ENCODE results near the gene HSDL2. TPM values are rescaled to one million over a fixed set of nuclear protein-coding genes. Genes with fewer than 3 reads are reported as not detected.

Gene HSDL2
- total and polyA plus RNA-seq, 2 donors from 2014 or later = 30.2 to 67.0 TPM

GRCh38 chr9:112503170-112503569, 123.3 kb downstream of the HSDL2 start:
- Histone ChIP-seq H3K4me3 (ENCODE audit: low read length in 3 of 3) (peak overlapping the region in 1 of 3 donors; percentile 19), H3K36me3 (ENCODE audit: control insufficient read depth in 2 of 3, insufficient read depth in 3 of 3, low read length in 3 of 3) (no peaks in the 10 kb centered on the region), H3K27me3 (ENCODE audit: control insufficient read depth, insufficient read depth, low read length) (no peaks in the 10 kb centered on the region), H3K9me3 (ENCODE audit: control insufficient read depth in 2 of 3, insufficient read depth in 1 of 3, low read length in 3 of 3) (no peaks in the 10 kb centered on the region), H3K9ac (ENCODE audit: low read length in 3 of 3) (no peak overlapping the region), H3K4me1 (ENCODE audit: control insufficient read depth in 2 of 3, insufficient read depth in 2 of 3, low read depth in 1 of 3, low read length in 3 of 3) (peaks cover 0 to 11% (median 4%) of the 10 kb centered on the region in 3 donors), H3K27ac (ENCODE audit: low read depth in 2 of 2, low read length in 2 of 2) (peak overlapping the region in 1 of 2 donors; percentile 60)
- FAIRE-seq (no peak), DNase-seq (no peak)
- TF ChIP-seq CTCF (IDR thresholded peaks at IDR 0.05; ENCODE audit: borderline replicate concordance, extremely low read depth, insufficient read depth) = no peak
- intact Hi-C loops (cut with DNase I) = no loop called here

GRCh38 chr9:112505086-112505485, 125.2 kb downstream of the HSDL2 start:
- no peaks in the 10 kb centered on the region for H3K9me3 ChIP-seq (ENCODE audit: control insufficient read depth in 2 of 3, insufficient read depth in 1 of 3, low read length in 3 of 3)
- intact Hi-C loops (cut with DNase I) = no loop called here
- H3K9ac ChIP-seq (ENCODE audit: low read length in 3 of 3) = peak overlapping the region in 1 of 3 donors; percentile 48
- peak overlapping the region in 1 of 3 donors; percentile 3 for H3K4me3 ChIP-seq (ENCODE audit: low read length in 3 of 3)
- no peaks in the 10 kb centered on the region for H3K27me3 ChIP-seq (ENCODE audit: control insufficient read depth, insufficient read depth, low read length)
- peaks cover 0 to 11% (median 7%) of the 10 kb centered on the region in 3 donors for H3K4me1 ChIP-seq (ENCODE audit: control insufficient read depth in 2 of 3, insufficient read depth in 2 of 3, low read depth in 1 of 3, low read length in 3 of 3)
- FAIRE-seq (no peak), DNase-seq (no peak)
- peak overlapping the region; percentile 39 to 63 for H3K27ac ChIP-seq (ENCODE audit: low read depth in 2 of 2, low read length in 2 of 2)
- H3K36me3 ChIP-seq (ENCODE audit: control insufficient read depth in 2 of 3, insufficient read depth in 3 of 3, low read length in 3 of 3) = no peaks in the 10 kb centered on the region
- no peak for TF ChIP-seq CTCF (IDR thresholded peaks at IDR 0.05; ENCODE audit: borderline replicate concordance, extremely low read depth, insufficient read depth)

- Histone ChIP-seq H3K27ac (ENCODE audit: low read depth in 2 of 2, low read length in 2 of 2) (peak overlapping the region; percentile 39 to 63), H3K4me3 (ENCODE audit: low read length in 3 of 3) (peak overlapping the region in 1 of 3 donors; percentile 3), H3K4me1 (ENCODE audit: control insufficient read depth in 2 of 3, insufficient read depth in 2 of 3, low read depth in 1 of 3, low read length in 3 of 3) (peaks cover 0 to 11% (median 7%) of the 10 kb centered on the region in 3 donors), H3K9me3 (ENCODE audit: control insufficient read depth in 2 of 3, insufficient read depth in 1 of 3, low read length in 3 of 3) (no peaks in the 10 kb centered on the region), H3K36me3 (ENCODE audit: control insufficient read depth in 2 of 3, insufficient read depth in 3 of 3, low read length in 3 of 3) (no peaks in the 10 kb centered on the region), H3K9ac (ENCODE audit: low read length in 3 of 3) (peak overlapping the region in 1 of 3 donors; percentile 48), H3K27me3 (ENCODE audit: control insufficient read depth, insufficient read depth, low read length) (no peaks in the 10 kb centered on the region)
- FAIRE-seq = no peak
- intact Hi-C loops (cut with DNase I) = no loop called here
- no peak for TF ChIP-seq CTCF (IDR thresholded peaks at IDR 0.05; ENCODE audit: borderline replicate concordance, extremely low read depth, insufficient read depth)
- DNase-seq = peak in 1 of 5 donors; percentile 45
Observed at GRCh38 chr9:112505607-112506006, 125.7 kb downstream of the HSDL2 start.

- intact Hi-C loops (cut with DNase I) = no loop called here
- Histone ChIP-seq H3K27ac (ENCODE audit: low read depth in 2 of 2, low read length in 2 of 2) (peak overlapping the region; percentile 37 to 72), H3K4me1 (ENCODE audit: control insufficient read depth in 2 of 3, insufficient read depth in 2 of 3, low read depth in 1 of 3, low read length in 3 of 3) (peaks cover 0 to 15% (median 7%) of the 10 kb centered on the region in 3 donors)
Observed at GRCh38 chr9:112506571-112506970, 126.7 kb downstream of the HSDL2 start.

More at GRCh38 chr9:112506571-112506970, 126.7 kb downstream of the HSDL2 start:
- Histone ChIP-seq H3K27me3 (ENCODE audit: control insufficient read depth, insufficient read depth, low read length) (no peaks in the 10 kb centered on the region), H3K9me3 (ENCODE audit: control insufficient read depth in 2 of 3, insufficient read depth in 1 of 3, low read length in 3 of 3) (no peaks in the 10 kb centered on the region), H3K36me3 (ENCODE audit: control insufficient read depth in 2 of 3, insufficient read depth in 3 of 3, low read length in 3 of 3) (no peaks in the 10 kb centered on the region), H3K4me3 (ENCODE audit: low read length in 3 of 3) (no peak overlapping the region), H3K9ac (ENCODE audit: low read length in 3 of 3) (peak overlapping the region in 1 of 3 donors; percentile 24)
- TF ChIP-seq CTCF (IDR thresholded peaks at IDR 0.05; ENCODE audit: borderline replicate concordance, extremely low read depth, insufficient read depth) = no peak
- FAIRE-seq (no peak), DNase-seq (no peak)

Measured in kidney (tissue), 14 donors.